H1 (cell line): Measurements from ENCODE around the gene PEAK3.

ENCODE experiments used
- KDM5A ChIP-seq: fragments of 200-600 bp; IDR thresholded peaks from 2 replicates; pipeline ENCODE4 v1.7.1; 2012; ENCODE audit warnings: mild to moderate bottlenecking, low read length, inconsistent platforms, mixed read lengths
- POLR2A ChIP-seq, 2 experiments: IDR thresholded peaks; 1 replicate in 1 of 2; 2 replicates in 1 of 2; pipeline ENCODE4 v1.6.1; 2011; ENCODE audit warnings: low read depth in 2 of 2, low read length in 2 of 2, mild to moderate bottlenecking in 2 of 2; ENCODE audit errors: control extremely low read depth in 1 of 2
- TF ChIP-seq, protein P1 (sequence below), 3 experiments: IDR thresholded peaks; 1 replicate in 2 of 3; 2 replicates in 1 of 3; pipeline versions ENCODE4 v1.5.1 to v1.6.1; 2011; ENCODE audit warnings: low read length in 3 of 3, mild to moderate bottlenecking in 3 of 3, inconsistent platforms in 2 of 3, low read depth in 1 of 3, moderate library complexity in 1 of 3; ENCODE audit not compliant: insufficient read depth in 1 of 3; ENCODE audit errors: control extremely low read depth in 1 of 3

DNA sequence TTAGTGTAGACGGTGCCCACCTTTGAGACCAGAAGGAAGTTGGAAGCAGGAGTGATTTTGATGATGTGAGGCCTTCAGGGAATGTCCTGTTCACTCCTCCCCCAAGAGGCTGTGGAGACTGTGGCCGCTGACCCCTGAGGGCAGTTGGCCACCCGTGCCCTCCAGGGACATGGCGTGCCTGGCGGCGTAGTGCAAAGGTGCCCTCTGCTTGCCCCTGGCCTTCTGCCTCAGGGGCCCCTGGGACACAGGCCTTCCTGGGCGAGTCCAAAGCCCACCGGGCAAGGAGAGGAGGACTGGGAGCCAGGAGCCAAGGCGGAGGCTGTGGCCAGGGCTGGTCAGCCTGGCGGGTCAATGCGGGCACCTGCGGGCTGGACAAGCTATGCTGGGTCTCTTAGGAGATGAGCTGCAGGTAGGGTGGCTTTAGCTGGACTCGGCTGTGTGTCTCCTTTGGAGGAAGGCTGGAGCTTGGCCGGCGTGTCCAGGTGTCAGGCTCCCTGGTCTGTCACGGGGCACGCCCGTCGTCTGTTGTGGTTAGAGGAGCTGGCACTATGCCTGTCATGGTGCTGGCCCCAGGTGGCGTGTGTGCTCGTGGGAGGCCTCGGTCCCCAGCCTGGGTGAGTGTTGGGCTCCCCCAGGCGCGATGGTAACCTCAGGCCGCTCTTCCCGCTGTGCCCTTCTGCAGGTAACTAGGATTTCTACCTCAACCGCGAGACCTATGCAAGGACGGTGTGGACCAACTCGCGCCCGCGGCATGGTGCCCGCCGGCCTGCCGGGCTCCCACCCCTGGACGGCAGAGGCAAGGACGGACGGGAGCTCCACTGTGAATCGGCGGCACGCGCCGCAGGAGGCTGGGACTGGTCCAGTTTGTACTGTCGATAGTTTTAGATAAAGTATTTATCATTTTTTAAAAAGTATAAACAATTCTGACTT lies 52.6 kb downstream of the PEAK3 start:
- no peak for TF ChIP-seq KDM5A
- TF ChIP-seq, protein P1, sequence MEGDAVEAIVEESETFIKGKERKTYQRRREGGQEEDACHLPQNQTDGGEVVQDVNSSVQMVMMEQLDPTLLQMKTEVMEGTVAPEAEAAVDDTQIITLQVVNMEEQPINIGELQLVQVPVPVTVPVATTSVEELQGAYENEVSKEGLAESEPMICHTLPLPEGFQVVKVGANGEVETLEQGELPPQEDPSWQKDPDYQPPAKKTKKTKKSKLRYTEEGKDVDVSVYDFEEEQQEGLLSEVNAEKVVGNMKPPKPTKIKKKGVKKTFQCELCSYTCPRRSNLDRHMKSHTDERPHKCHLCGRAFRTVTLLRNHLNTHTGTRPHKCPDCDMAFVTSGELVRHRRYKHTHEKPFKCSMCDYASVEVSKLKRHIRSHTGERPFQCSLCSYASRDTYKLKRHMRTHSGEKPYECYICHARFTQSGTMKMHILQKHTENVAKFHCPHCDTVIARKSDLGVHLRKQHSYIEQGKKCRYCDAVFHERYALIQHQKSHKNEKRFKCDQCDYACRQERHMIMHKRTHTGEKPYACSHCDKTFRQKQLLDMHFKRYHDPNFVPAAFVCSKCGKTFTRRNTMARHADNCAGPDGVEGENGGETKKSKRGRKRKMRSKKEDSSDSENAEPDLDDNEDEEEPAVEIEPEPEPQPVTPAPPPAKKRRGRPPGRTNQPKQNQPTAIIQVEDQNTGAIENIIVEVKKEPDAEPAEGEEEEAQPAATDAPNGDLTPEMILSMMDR (IDR thresholded peaks at IDR 0.05; ENCODE audit: control extremely low read depth in 1 of 3, insufficient read depth in 1 of 3, low read depth in 1 of 3, low read length in 3 of 3): no peak
- peak in 1 of 2 experiments; percentile 13; a peak in 1 of 3 replicates for TF ChIP-seq POLR2A (IDR thresholded peaks at IDR 0.05; ENCODE audit: control extremely low read depth in 1 of 2, low read depth in 2 of 2, low read length in 2 of 2)
